ENCODE measurements around the gene NEDD4L. TPM values are rescaled to one million over a fixed set of nuclear protein-coding genes. Genes with fewer than 3 reads are reported as not detected.

NEDD4L gene
- total RNA-seq, 1 donor: 31.5 TPM

- no peak for TF ChIP-seq CTCF (IDR thresholded peaks at IDR 0.05; ENCODE audit: insufficient read depth, low read depth, low read length)
- H3K4me3 ChIP-seq (ENCODE audit: low read depth, low read length): no peak overlapping the region
- DNase-seq (ENCODE audit: low read depth): no peak
These were observed 145.0 kb downstream of the NEDD4L start for GRCh38 chr18:58188996-58189395.

GRCh38 chr18:58190842-58191530 lies 147.0 kb downstream of the NEDD4L start:
- TF ChIP-seq CTCF (IDR thresholded peaks at IDR 0.05; ENCODE audit: insufficient read depth, low read depth, low read length): no peak
- DNase-seq (ENCODE audit: low read depth): no peak
- no peak overlapping the region for H3K4me3 ChIP-seq (ENCODE audit: low read depth, low read length)

- no peak for TF ChIP-seq CTCF (IDR thresholded peaks at IDR 0.05; ENCODE audit: insufficient read depth, low read depth, low read length)
- DNase-seq (ENCODE audit: low read depth): no peak
- no peak overlapping the region for H3K4me3 ChIP-seq (ENCODE audit: low read depth, low read length)
These were observed 147.6 kb downstream of the NEDD4L start for GRCh38 chr18:58191626-58192025.

GRCh38 chr18:58192519-58192918 lies 148.5 kb downstream of the NEDD4L start:
- TF ChIP-seq CTCF (IDR thresholded peaks at IDR 0.05; ENCODE audit: insufficient read depth, low read depth, low read length): no peak
- no peak overlapping the region for H3K4me3 ChIP-seq (ENCODE audit: low read depth, low read length)
- DNase-seq (ENCODE audit: low read depth): no peak

- no peak overlapping the region for H3K4me3 ChIP-seq (ENCODE audit: low read depth, low read length)
- no peak for DNase-seq (ENCODE audit: low read depth)
- TF ChIP-seq CTCF (IDR thresholded peaks at IDR 0.05; ENCODE audit: insufficient read depth, low read depth, low read length): peak; percentile 36
These were observed 150.0 kb downstream of the NEDD4L start for GRCh38 chr18:58194028-58194427.

- no peak for DNase-seq (ENCODE audit: low read depth)
- TF ChIP-seq CTCF (IDR thresholded peaks at IDR 0.05; ENCODE audit: insufficient read depth, low read depth, low read length): no peak
- H3K4me3 ChIP-seq (ENCODE audit: low read depth, low read length): peak overlapping the region; percentile 32
These were observed 151.3 kb downstream of the NEDD4L start for GRCh38 chr18:58195278-58195765.

- TF ChIP-seq CTCF (IDR thresholded peaks at IDR 0.05; ENCODE audit: insufficient read depth, low read depth, low read length): no peak
- H3K4me3 ChIP-seq (ENCODE audit: low read depth, low read length): no peak overlapping the region
- DNase-seq (ENCODE audit: low read depth): no peak
These were observed 152.1 kb downstream of the NEDD4L start for GRCh38 chr18:58196164-58196563.

All from fibroblast of villous mesenchyme (primary cell).